ENCODE data around the gene MFAP4. TPM values are rescaled to one million over a fixed set of nuclear protein-coding genes. Genes with fewer than 3 reads are reported as not detected.

The MFAP4 gene
- total and polyA plus RNA-seq, 9 of the 15 experiments (the other 6 are each of a cell fraction or from before 2014, with no cell fraction given) = 0.07 to 0.24 TPM; not detected in 7

DNA sequence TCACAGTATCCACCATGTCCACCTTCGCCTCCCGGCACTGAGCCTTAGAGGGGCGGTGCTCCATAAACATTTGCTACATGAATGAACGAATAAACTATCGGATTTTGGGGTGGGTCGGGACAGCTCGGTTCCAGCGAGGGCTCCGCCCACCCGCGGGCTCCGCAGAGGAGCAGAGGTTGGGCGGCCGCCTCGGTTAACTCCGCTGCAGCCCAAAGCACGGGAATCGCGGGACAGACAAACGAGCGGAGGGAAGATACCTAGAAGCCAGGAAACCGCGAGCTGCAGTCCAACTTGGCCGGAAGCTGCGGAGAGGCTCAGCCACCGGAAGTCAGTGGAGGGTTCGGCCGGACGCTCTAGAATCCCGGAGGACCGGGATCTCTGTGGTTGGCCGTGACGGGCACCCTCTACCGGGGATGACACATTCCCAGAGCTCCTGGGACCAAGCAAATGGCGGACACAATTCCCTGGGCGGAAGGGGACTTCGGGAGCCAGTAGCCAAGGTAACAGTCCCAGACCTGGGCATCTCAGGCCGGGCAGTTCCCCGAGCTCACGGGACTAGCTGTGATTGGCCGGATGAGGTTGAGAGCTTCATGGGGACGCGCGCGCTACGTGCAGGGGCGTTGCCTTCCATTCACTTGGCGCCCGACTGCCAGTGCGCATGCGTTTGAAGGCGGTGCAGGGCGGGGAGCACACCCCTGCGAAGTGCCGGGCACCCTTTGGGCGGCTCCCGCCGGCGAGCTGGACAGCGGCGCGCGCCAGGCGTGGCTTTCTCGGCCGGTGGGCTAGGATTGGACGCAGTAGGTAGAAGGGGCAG is 9.2 kb downstream of the MFAP4 start (continued):
- TF ChIP-seq, protein P1, sequence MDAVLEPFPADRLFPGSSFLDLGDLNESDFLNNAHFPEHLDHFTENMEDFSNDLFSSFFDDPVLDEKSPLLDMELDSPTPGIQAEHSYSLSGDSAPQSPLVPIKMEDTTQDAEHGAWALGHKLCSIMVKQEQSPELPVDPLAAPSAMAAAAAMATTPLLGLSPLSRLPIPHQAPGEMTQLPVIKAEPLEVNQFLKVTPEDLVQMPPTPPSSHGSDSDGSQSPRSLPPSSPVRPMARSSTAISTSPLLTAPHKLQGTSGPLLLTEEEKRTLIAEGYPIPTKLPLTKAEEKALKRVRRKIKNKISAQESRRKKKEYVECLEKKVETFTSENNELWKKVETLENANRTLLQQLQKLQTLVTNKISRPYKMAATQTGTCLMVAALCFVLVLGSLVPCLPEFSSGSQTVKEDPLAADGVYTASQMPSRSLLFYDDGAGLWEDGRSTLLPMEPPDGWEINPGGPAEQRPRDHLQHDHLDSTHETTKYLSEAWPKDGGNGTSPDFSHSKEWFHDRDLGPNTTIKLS (IDR thresholded peaks at IDR 0.05; ENCODE audit: borderline replicate concordance, low read depth) = peak; percentile 94
- TF ChIP-seq, protein P2, sequence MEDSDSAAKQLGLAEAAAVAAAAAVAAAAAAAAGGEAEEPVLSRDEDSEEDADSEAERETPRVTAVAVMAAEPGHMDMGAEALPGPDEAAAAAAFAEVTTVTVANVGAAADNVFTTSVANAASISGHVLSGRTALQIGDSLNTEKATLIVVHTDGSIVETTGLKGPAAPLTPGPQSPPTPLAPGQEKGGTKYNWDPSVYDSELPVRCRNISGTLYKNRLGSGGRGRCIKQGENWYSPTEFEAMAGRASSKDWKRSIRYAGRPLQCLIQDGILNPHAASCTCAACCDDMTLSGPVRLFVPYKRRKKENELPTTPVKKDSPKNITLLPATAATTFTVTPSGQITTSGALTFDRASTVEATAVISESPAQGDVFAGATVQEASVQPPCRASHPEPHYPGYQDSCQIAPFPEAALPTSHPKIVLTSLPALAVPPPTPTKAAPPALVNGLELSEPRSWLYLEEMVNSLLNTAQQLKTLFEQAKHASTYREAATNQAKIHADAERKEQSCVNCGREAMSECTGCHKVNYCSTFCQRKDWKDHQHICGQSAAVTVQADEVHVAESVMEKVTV (CRISPR knock-in tag; IDR thresholded peaks at IDR 0.05) = no peak
- TF ChIP-seq, protein P3, sequence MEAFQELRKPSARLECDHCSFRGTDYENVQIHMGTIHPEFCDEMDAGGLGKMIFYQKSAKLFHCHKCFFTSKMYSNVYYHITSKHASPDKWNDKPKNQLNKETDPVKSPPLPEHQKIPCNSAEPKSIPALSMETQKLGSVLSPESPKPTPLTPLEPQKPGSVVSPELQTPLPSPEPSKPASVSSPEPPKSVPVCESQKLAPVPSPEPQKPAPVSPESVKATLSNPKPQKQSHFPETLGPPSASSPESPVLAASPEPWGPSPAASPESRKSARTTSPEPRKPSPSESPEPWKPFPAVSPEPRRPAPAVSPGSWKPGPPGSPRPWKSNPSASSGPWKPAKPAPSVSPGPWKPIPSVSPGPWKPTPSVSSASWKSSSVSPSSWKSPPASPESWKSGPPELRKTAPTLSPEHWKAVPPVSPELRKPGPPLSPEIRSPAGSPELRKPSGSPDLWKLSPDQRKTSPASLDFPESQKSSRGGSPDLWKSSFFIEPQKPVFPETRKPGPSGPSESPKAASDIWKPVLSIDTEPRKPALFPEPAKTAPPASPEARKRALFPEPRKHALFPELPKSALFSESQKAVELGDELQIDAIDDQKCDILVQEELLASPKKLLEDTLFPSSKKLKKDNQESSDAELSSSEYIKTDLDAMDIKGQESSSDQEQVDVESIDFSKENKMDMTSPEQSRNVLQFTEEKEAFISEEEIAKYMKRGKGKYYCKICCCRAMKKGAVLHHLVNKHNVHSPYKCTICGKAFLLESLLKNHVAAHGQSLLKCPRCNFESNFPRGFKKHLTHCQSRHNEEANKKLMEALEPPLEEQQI (IDR thresholded peaks at IDR 0.05) = no peak
- TF ChIP-seq TSC22D4 (tag; IDR thresholded peaks at IDR 0.05) = no peak
- TF ChIP-seq HCFC1 (IDR thresholded peaks at IDR 0.05; ENCODE audit: low read depth, low read length) = peak; percentile 71
- TF ChIP-seq ZNF77 (CRISPR knock-in tag; IDR thresholded peaks at IDR 0.05) = no peak
- no peak for TF ChIP-seq NR4A1 (CRISPR knock-in tag; IDR thresholded peaks at IDR 0.05)
- no peak for TF ChIP-seq NR4A1 (tag; IDR thresholded peaks at IDR 0.05)
- TF ChIP-seq, protein P4, sequence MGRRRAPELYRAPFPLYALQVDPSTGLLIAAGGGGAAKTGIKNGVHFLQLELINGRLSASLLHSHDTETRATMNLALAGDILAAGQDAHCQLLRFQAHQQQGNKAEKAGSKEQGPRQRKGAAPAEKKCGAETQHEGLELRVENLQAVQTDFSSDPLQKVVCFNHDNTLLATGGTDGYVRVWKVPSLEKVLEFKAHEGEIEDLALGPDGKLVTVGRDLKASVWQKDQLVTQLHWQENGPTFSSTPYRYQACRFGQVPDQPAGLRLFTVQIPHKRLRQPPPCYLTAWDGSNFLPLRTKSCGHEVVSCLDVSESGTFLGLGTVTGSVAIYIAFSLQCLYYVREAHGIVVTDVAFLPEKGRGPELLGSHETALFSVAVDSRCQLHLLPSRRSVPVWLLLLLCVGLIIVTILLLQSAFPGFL (CRISPR knock-in tag; IDR thresholded peaks at IDR 0.05) = no peak
- peak; percentile 87 for TF ChIP-seq BHLHE40 (IDR thresholded peaks at IDR 0.05; ENCODE audit: low read length)
- no peak for TF ChIP-seq ZNF717 (CRISPR knock-in tag; IDR thresholded peaks at IDR 0.05)
- no peak for TF ChIP-seq CREBBP (IDR thresholded peaks at IDR 0.05; ENCODE audit: low read depth, low read length)
- TF ChIP-seq CBX2 (IDR thresholded peaks at IDR 0.05; ENCODE audit: insufficient read depth, low read length, poor library complexity, severe bottlenecking) = no peak
- TF ChIP-seq CBFB (CRISPR knock-in tag; IDR thresholded peaks at IDR 0.05) = no peak
- no peak for TF ChIP-seq LARP7 (IDR thresholded peaks at IDR 0.05)
- TF ChIP-seq, protein P5, sequence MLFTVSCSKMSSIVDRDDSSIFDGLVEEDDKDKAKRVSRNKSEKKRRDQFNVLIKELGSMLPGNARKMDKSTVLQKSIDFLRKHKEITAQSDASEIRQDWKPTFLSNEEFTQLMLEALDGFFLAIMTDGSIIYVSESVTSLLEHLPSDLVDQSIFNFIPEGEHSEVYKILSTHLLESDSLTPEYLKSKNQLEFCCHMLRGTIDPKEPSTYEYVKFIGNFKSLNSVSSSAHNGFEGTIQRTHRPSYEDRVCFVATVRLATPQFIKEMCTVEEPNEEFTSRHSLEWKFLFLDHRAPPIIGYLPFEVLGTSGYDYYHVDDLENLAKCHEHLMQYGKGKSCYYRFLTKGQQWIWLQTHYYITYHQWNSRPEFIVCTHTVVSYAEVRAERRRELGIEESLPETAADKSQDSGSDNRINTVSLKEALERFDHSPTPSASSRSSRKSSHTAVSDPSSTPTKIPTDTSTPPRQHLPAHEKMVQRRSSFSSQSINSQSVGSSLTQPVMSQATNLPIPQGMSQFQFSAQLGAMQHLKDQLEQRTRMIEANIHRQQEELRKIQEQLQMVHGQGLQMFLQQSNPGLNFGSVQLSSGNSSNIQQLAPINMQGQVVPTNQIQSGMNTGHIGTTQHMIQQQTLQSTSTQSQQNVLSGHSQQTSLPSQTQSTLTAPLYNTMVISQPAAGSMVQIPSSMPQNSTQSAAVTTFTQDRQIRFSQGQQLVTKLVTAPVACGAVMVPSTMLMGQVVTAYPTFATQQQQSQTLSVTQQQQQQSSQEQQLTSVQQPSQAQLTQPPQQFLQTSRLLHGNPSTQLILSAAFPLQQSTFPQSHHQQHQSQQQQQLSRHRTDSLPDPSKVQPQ (CRISPR knock-in tag; IDR thresholded peaks at IDR 0.05; ENCODE audit: borderline replicate concordance) = no peak
- TF ChIP-seq PTBP1 (IDR thresholded peaks at IDR 0.05; ENCODE audit: low read depth, low read length) = no peak
- TF ChIP-seq ZNF134 (CRISPR knock-in tag; conservative IDR thresholded peaks at IDR 0.05) = no peak
- no peak for TF ChIP-seq FOXA3 (CRISPR knock-in tag; conservative IDR thresholded peaks at IDR 0.05 in 1 of 2, IDR thresholded peaks at IDR 0.05 in 1 of 2)
